Stimulated activated naive CD8-positive, alpha-beta T cell treated with anti-CD3 and anti-CD28 coated beads, Interleukin-15, Interleukin-2, amounts not matched to agents 100 U/mL and 50 U/mL, for 24 hours (primary cell): ENCODE data around the gene ZBTB16.

Experiments
- ATAC-seq: fragments of 150-1000 bp; cut with Tn5 transposase; one replicate; pipeline ENCODE4 v1.10.0; 2021
- DNase-seq: peaks from one replicate; pipeline ENCODE4 v3.0.0; 2021

ZBTB16 gene

DNA sequence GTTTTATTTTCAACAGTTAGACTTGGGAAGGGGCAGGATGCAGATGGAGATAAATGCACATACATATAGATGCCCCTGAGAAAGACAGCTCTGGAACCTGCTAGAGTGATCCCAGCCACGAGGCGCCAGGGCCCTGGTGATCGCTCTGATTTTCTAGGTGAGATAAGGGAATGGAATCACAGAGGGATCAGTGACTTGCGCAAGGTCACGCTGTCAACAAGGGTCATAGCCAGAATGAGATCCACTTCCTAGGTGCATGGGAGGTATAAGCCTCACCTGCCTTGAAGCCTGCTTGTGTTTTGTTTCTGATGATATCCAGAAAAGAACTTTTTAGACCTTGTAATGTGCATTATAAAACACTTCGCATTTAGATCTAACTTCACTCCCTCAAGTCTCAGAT is 47.5 kb downstream of the ZBTB16 start:
- ATAC-seq, result no peak

DNA sequence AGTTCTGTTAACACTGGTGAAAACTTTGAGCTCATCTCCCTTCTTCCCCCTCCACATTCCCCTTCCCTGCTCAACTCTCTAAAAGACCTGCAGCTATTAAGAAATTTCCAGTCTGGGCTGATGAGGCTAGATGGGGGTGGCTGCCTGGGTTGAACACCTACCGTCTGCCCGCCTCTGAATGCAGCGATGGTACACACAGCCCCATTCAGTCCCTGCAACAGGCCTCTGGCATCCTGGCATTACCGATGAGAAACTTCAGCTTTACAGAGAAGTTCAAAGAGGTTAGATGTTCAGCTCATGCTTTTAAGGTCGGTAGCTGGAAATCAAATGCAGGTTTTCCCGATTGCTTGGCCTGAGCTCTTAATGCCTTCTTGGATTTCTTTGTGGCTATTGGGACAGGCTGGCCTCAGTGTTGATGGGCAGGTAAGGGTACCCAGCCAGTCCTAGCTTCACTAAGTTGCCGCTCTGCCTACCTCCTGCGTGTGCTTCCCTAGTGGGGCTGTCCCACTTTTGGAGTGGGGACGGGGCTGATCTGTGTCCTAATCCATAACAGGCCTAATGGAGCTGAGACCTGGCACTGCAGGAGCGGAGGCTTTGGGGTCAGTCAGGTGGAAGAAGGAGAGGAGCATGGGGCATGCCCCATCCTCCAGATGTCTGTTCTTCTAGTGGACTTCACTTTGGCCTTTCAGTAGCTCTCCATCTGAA is 49.1 kb downstream of the ZBTB16 start:
- no peak for DNase-seq
- ATAC-seq, result no peak

More for the DNA sequence above, 47.5 kb downstream of the ZBTB16 start:
- no peak for DNase-seq

GRCh38 chr11:114109206-114110090 is 49.9 kb downstream of the ZBTB16 start:
- ATAC-seq (no peak), DNase-seq (no peak)

DNA sequence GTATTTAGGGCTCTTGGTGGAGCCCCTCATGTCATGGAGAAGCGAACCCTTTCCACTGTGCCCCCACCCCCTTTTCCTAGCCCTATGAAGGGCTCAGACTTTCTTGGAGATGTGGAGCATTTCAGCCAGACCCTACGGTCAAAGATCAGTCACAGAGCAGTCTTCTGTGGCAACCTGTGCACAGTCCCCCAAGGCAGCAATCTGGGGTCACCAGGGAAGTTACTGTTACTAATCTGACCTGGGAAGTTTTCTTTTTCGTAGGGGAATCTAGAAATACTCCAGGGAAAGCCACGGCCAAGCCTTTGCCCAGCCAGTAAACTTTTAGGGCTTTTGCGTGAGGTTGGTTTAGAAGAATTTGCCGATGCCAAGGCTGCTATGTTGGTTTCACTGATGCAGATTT is 50.6 kb downstream of the ZBTB16 start:
- ATAC-seq (no peak), DNase-seq (no peak)

GRCh38 chr11:114110952-114111947 is 51.7 kb downstream of the ZBTB16 start:
- peak; percentile 49 for ATAC-seq

GRCh38 chr11:114115451-114115928 is 56.0 kb downstream of the ZBTB16 start:
- DNase-seq (no peak), ATAC-seq (no peak)

More at GRCh38 chr11:114110952-114111947, 51.7 kb downstream of the ZBTB16 start:
- no peak for DNase-seq

GRCh38 chr11:114116357-114116756 is 56.8 kb downstream of the ZBTB16 start:
- no peak for DNase-seq
- ATAC-seq, result no peak

GRCh38 chr11:114116800-114117199 is 57.3 kb downstream of the ZBTB16 start:
- ATAC-seq, result no peak
- DNase-seq, result no peak

- DNase-seq (no peak), ATAC-seq (no peak)
Measured at GRCh38 chr11:114120606-114121005, 61.1 kb downstream of the ZBTB16 start.

DNA sequence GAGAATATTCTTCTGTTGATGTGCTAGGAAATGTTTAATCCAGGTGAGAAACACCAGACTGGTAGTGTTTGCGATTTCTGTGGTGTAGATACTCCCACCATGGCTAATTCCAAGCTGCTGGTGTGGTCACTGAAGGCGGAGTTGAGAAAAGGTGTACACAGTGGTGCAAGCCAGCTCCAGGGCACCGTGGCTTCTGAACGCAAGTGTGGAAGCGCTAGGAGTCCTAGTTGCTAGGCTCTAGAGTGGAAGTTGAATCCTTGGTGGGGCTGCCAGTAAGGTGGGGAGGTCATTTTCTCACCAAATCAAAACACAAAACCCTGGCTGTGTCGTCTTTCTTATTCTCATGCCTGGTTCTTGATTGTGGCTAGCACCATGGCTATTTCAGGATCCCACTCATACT is 61.6 kb downstream of the ZBTB16 start:
- DNase-seq (no peak), ATAC-seq (no peak)

GRCh38 chr11:114121804-114122504 is 62.4 kb downstream of the ZBTB16 start:
- ATAC-seq, result no peak

DNA sequence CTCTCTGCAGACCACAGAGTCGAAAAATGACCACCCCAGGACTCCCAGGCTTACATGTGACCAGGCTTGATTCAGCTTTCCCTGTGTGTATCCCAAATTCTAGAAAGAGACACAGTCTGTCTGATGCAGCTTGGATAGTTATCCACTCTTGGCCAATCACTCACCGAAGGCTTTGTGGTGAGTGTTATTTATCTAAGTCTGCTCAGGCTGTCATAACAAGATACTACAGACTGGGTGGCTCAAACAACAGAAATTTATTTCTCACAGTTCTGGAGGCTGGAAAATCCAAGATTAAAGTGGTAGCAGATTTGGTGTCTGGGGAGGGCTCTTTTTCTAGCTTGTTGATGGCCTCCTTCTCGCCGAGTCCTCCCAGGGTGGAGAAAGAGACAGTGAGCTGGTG is 63.2 kb downstream of the ZBTB16 start:
- no peak for ATAC-seq
- DNase-seq, result no peak

More at GRCh38 chr11:114121804-114122504, 62.4 kb downstream of the ZBTB16 start:
- no peak for DNase-seq

- no peak for ATAC-seq
Measured at GRCh38 chr11:114123692-114124330, 64.3 kb downstream of the ZBTB16 start.

DNA sequence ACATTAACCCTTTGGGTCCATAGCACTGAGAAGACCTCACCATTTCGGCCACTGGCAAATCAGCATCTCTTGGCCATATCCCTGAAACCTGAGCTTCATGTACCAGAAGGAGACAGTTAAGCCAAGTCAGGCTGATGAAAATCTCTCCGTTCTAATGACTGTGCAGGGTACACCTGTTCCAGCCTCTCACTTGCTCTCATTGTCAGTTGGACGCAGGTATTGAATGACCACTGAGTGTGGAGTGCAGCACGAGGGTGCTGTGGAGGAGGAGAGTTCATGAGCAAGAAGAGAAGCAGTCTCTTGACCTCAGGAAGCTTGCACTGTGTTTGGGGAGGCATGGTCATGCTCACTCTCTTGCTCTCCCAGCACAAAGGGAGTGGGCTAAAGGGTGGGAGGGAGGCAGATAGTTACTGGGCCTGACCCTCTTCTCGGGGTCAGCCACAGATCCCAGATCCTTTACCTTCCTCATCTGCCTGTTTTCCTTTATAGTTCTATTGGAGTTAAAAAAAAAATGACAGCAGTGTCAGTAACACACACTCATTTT is 65.2 kb downstream of the ZBTB16 start:
- no peak for ATAC-seq
- no peak for DNase-seq

More at GRCh38 chr11:114123692-114124330, 64.3 kb downstream of the ZBTB16 start:
- DNase-seq, result no peak

- ATAC-seq, result no peak
Measured at GRCh38 chr11:114125531-114125930, 66.0 kb downstream of the ZBTB16 start.

DNA sequence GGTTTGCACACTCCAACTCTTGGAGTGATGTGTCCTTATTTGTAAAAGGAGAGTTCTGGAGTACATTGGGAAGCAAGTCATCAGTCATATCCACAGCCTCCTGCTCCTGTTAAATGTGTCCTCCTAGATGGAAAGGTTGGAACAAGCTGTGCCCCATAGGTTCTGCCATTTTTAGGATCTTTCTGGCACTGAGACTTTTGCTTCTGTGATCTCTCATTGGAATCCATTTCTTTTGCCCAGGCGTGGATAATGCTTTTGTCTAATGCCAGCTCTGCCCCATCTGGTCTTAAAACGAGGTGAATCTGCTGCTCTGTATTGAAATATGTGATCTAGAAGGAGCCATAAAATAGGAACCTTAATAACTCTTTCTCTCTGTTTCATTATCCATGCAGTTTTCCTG is 66.4 kb downstream of the ZBTB16 start:
- ATAC-seq (no peak), DNase-seq (no peak)

More at GRCh38 chr11:114125531-114125930, 66.0 kb downstream of the ZBTB16 start:
- DNase-seq, result no peak

DNA sequence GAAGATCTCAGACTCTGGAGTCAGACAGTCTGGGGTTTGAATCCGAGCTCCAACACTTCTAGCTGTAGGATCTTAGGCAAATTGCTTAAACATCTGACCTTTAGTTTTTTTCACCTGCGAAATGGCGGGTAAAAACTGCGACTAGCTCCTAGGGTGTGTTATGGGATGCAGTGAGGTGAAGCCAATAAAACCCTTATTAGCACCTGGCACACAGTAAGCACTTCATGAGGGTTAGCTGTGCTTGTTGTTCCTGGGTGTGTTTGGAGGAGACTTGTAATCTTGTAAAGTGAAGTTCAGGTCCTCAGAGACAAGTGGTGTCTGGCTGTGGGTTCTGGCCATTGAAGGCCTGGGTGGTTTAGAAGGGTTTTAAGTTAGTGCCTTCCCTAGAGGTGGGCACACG is 68.9 kb downstream of the ZBTB16 start:
- no peak for DNase-seq
- no peak for ATAC-seq

- no peak for DNase-seq
- no peak for ATAC-seq
Measured at GRCh38 chr11:114129142-114129541, 69.6 kb downstream of the ZBTB16 start.

DNA sequence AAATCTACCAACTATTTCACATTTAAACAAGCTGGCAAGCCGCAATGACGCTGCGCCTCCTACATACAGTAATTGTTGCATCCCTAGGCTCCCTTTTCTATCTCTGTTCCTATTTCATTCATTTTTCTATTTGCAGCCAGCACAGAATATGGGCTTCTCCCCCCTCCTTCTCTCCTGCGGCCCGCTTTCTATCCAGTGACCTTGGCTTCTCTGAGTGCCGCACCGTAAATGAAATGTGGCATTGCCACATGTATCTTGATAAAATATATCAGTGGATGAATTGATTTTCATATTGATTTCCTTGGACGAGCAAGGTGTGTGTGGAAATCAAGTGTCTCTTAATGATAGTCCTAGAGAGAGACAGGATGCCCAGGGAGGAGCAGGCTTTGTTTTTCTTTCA is 70.2 kb downstream of the ZBTB16 start:
- DNase-seq, result no peak

GRCh38 chr11:114130115-114130576 is 70.6 kb downstream of the ZBTB16 start:
- no peak for ATAC-seq

More for the DNA sequence above, 70.2 kb downstream of the ZBTB16 start:
- ATAC-seq, result no peak

More at GRCh38 chr11:114130115-114130576, 70.6 kb downstream of the ZBTB16 start:
- DNase-seq, result no peak
